ENCODE data around the gene ITIH1. TPM values are rescaled to one million over a fixed set of nuclear protein-coding genes. Genes with fewer than 3 reads are reported as not detected.

Gene ITIH1
- total and polyA plus RNA-seq, 2 donors (not counting 3 experiments of a cell fraction or from before 2014, with no cell fraction given) = not detected

GRCh38 chr3:52817860-52818259, 40.5 kb downstream of the ITIH1 start:
- DNase-seq (ENCODE audit: low read depth, low spot score) (no peak), FAIRE-seq (no peak)
- no peak overlapping the region for H3K4me3 ChIP-seq (replicated peaks in 1 of 3; ENCODE audit: insufficient read depth in 1 of 3, low read depth in 1 of 3, low read length in 3 of 3)
- TF ChIP-seq JUN (IDR thresholded peaks at IDR 0.05; ENCODE audit: borderline replicate concordance, insufficient read depth, insufficient read length, low read depth) (no peak), CTCF (IDR thresholded peaks at IDR 0.05; ENCODE audit: extremely low read depth in 1 of 2, insufficient read depth in 1 of 2, low read depth in 1 of 2, low read length in 2 of 2) (no peak), EZH2 (IDR thresholded peaks at IDR 0.05; ENCODE audit: borderline replicate concordance, low read depth, low read length, severe bottlenecking) (no peak), POLR2A (IDR thresholded peaks at IDR 0.05; ENCODE audit: low read depth, low read length) (no peak), MYC (IDR thresholded peaks at IDR 0.05; ENCODE audit: low read depth, low read length) (no peak), GATA2 (IDR thresholded peaks at IDR 0.05; ENCODE audit: insufficient read depth, insufficient read length, low read depth, low read length) (no peak), MAX (IDR thresholded peaks at IDR 0.05; ENCODE audit: insufficient read depth, insufficient read length) (no peak), FOS (IDR thresholded peaks at IDR 0.05; ENCODE audit: borderline replicate concordance, insufficient read depth, low read length) (no peak), POLR2AphosphoS5 (IDR thresholded peaks at IDR 0.05; ENCODE audit: insufficient read depth, low read depth, low read length) (no peak)
- H3K27ac ChIP-seq (ENCODE audit: insufficient read depth, low read depth, low read length) = no peak overlapping the region
- H3K9me1 ChIP-seq (replicated peaks; ENCODE audit: control insufficient read depth, extremely low read depth, insufficient read depth, low read length) = no peaks in the 10 kb centered on the region
- H3K36me3 ChIP-seq (ENCODE audit: control insufficient read depth in 2 of 2, extremely low read depth in 1 of 2, insufficient read depth in 2 of 2, low read length in 2 of 2) = no peaks in the 10 kb centered on the region
- H2AFZ ChIP-seq (ENCODE audit: low read depth, low read length) = no peak overlapping the region
- H3K9ac ChIP-seq (replicated peaks; ENCODE audit: extremely low read depth, insufficient read depth, low read length) = no peak overlapping the region
- dilution Hi-C loops (cut with MboI; ENCODE audit: extremely low pct_ligation_motif_present, low sequenced_read_pairs) (no loop called here), intact Hi-C loops (cut with micrococcal nuclease) (no loop called here)
- no TSS peak for BruUV-seq (replicated peaks)
- no peaks in the 10 kb centered on the region for H4K20me1 ChIP-seq (replicated peaks; ENCODE audit: control insufficient read depth, extremely low read depth, insufficient read depth, low read length)
- H3K4me1 ChIP-seq (ENCODE audit: control insufficient read depth, extremely low read depth, insufficient read depth, low read length) = no peaks in the 10 kb centered on the region
- H3K9me3 ChIP-seq (replicated peaks; ENCODE audit: control insufficient read depth, insufficient read depth, low read length) = no peaks in the 10 kb centered on the region
- H3K79me2 ChIP-seq (ENCODE audit: control insufficient read depth, insufficient read depth, low read length) = no peaks in the 10 kb centered on the region
- no peaks in the 10 kb centered on the region for H3K27me3 ChIP-seq (ENCODE audit: control insufficient read depth in 2 of 2, insufficient read depth in 2 of 2, low read length in 2 of 2)
- no peak overlapping the region for H3K4me2 ChIP-seq (ENCODE audit: insufficient read depth, low read length)
- POLR2A ChIA-PET = no interaction called here
- CTCF ChIA-PET = no interaction called here

All from endothelial cell of umbilical vein (primary cell).